ENCODE data around the gene AFDN.

AFDN gene

DNA sequence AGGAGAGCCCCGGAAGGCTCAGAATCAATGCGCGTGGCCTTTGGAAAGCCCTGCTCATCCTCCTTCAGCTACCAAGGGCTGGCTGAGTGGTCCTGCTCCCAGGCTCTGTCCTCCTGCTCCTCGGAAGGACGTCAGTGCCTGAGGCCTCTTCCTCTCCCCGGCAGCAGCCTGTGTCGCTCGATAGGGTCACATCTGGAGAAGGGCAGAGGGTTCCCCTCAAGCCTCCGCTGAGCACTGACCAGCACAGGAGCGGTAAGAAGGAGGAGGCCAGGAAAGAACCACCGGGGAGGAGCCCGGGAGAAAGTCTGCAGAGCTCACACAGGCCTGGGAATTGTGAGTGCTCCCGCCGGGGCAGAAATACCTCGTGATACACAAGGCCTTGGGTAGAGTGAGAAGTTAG is 192.0 kb downstream of the AFDN start:
- DNase-seq (ENCODE audit: low read depth, low spot score), result no peak

DNA sequence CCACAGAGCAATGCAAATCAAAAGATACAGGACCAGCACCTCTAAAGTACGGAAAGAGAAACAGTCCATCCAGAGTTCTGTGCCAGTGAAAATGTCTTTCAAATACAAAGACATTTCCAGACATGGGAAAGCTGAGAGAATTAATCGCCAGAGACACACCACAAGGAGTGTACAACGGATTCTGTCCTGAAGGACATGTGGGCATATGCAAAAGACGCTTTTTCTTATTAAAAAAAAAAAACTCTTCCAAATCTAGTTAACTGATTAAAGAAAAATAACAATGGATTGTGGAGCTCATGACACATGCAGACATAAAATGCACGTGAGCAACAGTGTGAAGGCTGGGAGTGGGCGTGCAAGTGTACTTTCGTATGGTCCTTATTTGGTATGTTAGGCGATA is 193.5 kb downstream of the AFDN start:
- no peak for DNase-seq (ENCODE audit: low read depth, low spot score)

DNA sequence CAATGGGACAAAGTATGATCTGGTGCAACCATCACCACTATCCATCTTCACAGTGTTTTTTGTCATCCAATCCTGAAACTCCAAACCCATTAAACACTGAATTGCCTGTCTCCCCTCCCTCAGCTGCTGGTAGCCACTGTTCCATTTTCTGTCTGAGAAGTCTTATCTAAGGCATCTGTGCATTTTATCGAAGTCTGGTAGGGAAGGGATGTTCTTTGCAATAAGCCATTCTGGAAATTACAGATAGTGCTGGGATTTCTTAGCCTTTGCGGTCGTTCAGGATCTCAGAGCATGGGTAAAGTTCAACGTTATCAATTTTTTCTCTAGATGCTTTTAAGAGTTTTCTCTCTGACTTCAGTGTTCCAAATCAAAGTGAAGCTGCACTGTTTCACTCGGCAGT is 194.9 kb downstream of the AFDN start:
- DNase-seq (ENCODE audit: low read depth, low spot score), result no peak

All from astrocyte of the hippocampus (primary cell).